GM19193 (cell line): Measurements from ENCODE around the gene HOXA7.

Source experiments
- POLR2A ChIP-seq: IDR thresholded peaks from 4 replicates; pipeline ENCODE4 v1.6.1; 2011; ENCODE audit not compliant: insufficient read depth, insufficient read length; ENCODE audit errors: extremely low read depth

Gene HOXA7

GRCh38 chr7:27170426-27171324 lies 14.2 kb upstream of the HOXA7 start:
- no peak for TF ChIP-seq POLR2A

- no peak for TF ChIP-seq POLR2A
Observed at GRCh38 chr7:27169658-27170425, 13.4 kb upstream of the HOXA7 start.

- no peak for TF ChIP-seq POLR2A
Observed at GRCh38 chr7:27168265-27168947, 11.9 kb upstream of the HOXA7 start.

GRCh38 chr7:27167916-27168264 lies 11.4 kb upstream of the HOXA7 start:
- TF ChIP-seq POLR2A = no peak

DNA sequence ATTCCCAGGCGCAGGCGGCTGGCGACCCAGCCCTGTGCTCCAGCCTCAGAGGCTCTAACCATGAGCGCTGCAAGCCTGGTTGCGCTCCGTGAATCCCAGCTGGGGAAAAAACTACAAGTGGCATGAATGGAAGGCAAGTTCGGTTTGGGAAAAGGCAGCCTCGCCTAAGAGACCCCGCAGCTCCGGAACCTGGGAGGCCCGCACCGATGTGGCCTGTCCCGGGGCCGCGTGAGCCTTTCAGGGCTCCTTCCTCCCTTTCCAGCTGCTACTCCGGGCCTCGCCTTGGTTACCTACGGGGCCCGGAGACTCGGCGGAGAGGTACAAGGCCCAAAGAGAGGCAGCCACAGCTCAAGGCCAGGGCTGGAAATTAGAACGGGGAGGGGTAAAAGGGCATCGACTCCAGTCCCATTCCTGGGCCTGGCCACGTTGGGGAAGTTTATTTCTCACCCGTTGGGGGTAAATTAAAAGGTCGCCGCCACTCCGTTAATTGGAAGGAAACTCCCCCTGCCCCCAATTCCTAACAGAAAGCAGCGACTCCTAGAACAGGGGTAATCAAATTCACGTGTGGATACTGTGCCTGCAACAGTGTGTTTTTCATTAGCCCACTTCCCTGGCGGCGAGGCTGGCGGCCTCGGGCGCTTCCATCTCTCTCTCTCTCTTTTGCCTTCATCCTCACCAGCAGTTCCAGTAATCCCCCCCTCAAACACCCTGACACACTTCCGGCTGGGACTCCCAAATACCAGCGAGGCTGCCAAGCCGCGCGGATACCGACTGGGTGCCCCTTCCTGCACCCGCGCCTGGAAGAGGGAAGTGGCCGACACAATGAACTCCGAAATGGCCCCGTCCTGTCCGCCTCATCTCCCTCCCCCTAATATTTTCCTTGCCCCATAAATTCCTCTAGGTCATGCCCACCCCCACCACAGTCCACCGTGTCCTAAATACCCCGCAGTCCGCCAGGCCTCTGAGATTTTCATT lies 10.3 kb upstream of the HOXA7 start:
- TF ChIP-seq POLR2A = no peak

GRCh38 chr7:27165996-27166530 lies 9.6 kb upstream of the HOXA7 start:
- no peak for TF ChIP-seq POLR2A

DNA sequence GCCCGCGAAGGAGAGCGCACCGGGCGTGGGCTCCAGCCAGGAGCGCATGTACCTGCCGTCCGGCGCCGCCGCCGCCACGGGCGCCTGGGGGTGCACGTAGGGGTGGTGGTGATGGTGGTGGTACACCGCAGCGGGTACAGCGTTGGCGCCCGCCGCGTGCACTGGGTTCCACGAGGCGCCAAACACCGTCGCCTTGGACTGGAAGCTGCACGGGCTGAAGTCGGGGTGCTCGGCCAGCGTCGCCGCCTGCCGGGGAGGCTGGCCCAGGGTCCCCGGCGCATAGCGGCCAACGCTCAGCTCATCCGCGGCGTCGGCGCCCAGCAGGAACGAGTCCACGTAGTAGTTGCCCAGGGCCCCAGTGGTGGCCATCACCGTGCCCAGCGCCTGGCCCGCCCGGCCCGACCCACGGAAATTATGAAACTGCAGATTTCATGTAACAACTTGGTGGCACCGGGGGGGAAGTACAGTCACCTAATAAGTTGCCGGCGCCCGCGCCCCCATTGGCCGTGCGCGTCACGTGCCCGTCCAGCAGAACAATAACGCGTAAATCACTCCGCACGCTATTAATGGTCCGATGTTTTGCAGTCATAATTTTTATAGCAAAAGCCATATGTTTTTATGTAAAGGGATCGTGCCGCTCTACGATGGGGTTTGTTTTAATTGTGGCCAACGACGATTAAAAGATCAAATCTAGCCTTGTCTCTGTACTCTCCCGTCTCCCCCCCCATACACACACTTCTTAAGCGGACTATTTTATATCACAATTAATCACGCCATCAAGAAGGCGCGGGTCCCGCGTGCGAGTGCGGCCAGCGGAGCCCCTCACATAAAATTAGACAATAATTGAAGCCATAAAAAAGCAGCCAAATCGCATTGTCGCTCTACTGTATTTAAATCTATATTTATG lies 8.9 kb upstream of the HOXA7 start, which contains the start of gene HOXA9:
TSS of gene HOXA9 (minus strand) at position 449 of the 907 bp plus-strand sequence. CDS start at position 369, 80 bp downstream.
- TF ChIP-seq POLR2A = no peak

GRCh38 chr7:27164367-27165088 lies 8.1 kb upstream of the HOXA7 start:
- no peak for TF ChIP-seq POLR2A

GRCh38 chr7:27164045-27164366 lies 7.5 kb upstream of the HOXA7 start:
- no peak for TF ChIP-seq POLR2A

GRCh38 chr7:27163288-27164044 lies 7.0 kb upstream of the HOXA7 start:
- no peak for TF ChIP-seq POLR2A

DNA sequence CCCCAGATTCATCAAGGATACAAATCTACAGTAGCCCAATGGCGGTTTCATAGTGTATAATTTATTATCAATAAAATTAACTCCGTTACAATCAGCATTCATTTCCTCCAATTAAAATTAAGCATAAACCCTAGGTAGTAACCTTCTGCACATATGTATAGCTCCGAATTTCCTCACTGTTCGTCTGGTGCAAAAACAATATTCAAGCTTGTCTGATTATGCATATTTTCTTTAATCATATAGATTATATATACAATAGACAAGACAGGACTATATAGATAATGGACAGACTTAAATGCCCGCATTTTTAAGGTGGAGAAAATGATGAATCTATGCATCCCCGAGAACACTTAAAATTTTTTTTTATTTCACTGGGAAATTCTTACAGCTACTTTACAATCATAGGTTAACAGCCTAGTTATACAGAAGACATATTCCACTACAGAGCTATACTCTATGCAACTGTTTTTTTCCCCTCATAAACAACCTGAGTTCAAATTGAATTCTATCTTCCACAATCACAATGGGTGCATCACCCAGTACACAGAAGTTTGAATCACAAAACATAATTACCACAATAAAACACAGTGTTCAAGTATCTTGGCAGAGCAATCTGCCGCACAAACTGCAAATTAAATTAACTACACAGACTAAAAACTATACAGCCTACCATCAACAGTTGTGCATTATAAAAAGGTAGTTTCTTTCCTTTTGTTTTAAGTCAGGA lies 6.2 kb upstream of the HOXA7 start:
- no peak for TF ChIP-seq POLR2A
